Measurements from ENCODE around the gene CIAPIN1.

- TF ChIP-seq POLR2AphosphoS5 (IDR thresholded peaks at IDR 0.05; ENCODE audit: low read depth, low read length) (no peak), FOXP2 (optimal IDR thresholded peaks at IDR 0.05; ENCODE audit: borderline replicate concordance, extremely low read depth, extremely low read length, insufficient read depth) (no peak), TAF1 (IDR thresholded peaks at IDR 0.05; ENCODE audit: borderline replicate concordance, insufficient read depth, low read length) (no peak), SIN3A (IDR thresholded peaks at IDR 0.05; ENCODE audit: borderline replicate concordance, insufficient read depth, low read length) (no peak), REST (IDR thresholded peaks at IDR 0.05; ENCODE audit: insufficient read depth in 1 of 2, low read depth in 2 of 2, low read length in 2 of 2) (no peak)
These were observed 62.7 kb downstream of the CIAPIN1 start for GRCh38 chr16:57384248-57385070.

Data from PFSK-1 (cell line).